Ovary (tissue), 3 donors: Measurements from ENCODE around the gene POLR3E.

Experiments
- CTCF ChIP-seq, 3 donors: fragments of 450-650 bp in 2 of 3; fragments of 200-600 bp in 1 of 3; IDR thresholded peaks; one replicate each; pipeline versions ENCODE4 v1.5.1 to v1.8.0; 2016 to 2022; ENCODE audit warnings: antibody characterized with exemption in 3 of 3, mild to moderate bottlenecking in 1 of 3
- POLR2A ChIP-seq: fragments of 450-650 bp; IDR thresholded peaks from one replicate; pipeline ENCODE4 v1.6.1; 2017; ENCODE audit warnings: antibody characterized with exemption, mild to moderate bottlenecking, moderate library complexity
- donor health status: DM: no; HTN: no; CAD: no.

- no peak for TF ChIP-seq CTCF (IDR thresholded peaks at IDR 0.05)
- no peak for TF ChIP-seq POLR2A
Observed at GRCh38 chr16:22342082-22342481, 44.9 kb downstream of the POLR3E start.
